ENCODE data around the gene SRGAP3. TPM values are rescaled to one million over a fixed set of nuclear protein-coding genes. Genes with fewer than 3 reads are reported as not detected.
"Not testable (repeated sequence)": the region's sequence is repeated elsewhere in the genome, so short reads cannot be mapped to it uniquely, and the experiment has no call there.

Gene SRGAP3
- total RNA-seq (1 to 10 TPM in 1 of 2 experiments, under 1 TPM in 1; 0.84 to 1.1 TPM), polyA plus RNA-seq (2.1 TPM)

DNA sequence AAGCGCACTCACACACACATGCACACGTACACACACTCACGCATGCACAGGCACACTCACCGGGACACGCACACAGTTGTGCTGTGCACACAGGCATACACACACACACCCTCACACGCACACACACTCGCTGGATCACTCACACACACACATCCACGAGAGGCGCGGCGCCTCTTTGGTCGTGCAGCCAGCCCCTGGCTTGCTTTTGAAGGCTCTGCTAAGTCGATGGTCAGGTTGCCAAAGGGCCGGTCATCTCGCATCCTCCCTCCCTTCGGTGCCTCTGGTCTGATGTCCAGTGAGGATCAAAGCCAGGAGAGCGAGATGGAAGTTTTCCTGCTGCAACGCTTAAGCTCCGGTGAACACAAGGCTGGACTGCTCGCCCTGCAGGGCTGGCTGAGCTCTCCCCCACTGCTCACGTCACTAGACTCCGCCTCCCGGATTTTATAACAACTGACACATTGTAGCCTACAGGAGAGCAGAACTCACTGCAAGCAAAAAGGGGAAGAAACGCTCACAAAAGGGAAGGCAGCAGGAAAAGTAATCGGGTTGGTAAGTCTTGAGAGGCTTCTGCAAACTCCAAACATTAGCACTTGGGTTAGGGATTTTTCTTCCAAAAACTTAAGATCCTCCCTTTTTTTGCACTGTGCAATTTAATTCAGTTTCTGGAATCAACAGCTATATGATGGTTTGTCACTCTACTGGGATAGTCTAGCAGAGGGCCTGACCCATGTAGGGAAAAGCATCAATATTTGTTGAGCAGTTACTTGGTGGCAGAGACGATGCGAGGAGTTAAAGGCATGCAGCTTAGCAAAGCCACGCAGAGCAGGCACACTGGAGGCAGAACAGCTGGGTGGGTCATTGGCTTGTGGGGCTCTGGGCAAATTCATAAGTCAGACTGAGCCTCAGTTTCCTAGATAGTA lies at the start of gene SRGAP3:
TSS of gene SRGAP3 (minus strand) at position 374 of the 920 bp plus-strand sequence. CDS start 695 bp downstream, outside the sequence.
- Histone ChIP-seq H3K27ac (ENCODE audit: low read depth, low read length) (no peak within 1 kb of the TSS), H3K36me3 (ENCODE audit: insufficient read depth, low read length) (no peaks in the 10 kb centered on the region), H3K9me3 (ENCODE audit: low read length) (no peaks in the 10 kb centered on the region), H3K4me3 (ENCODE audit: low read length) (peak within 1 kb of the TSS; percentile 83), H3K4me1 (ENCODE audit: insufficient read depth, low read length) (peaks cover 9% of the 10 kb centered on the region), H3K27me3 (ENCODE audit: insufficient read depth, low read length, poor library complexity, severe bottlenecking) (no peaks in the 10 kb centered on the region)
- POLR2A ChIA-PET = no interaction called here
- H3K4me1 Mint-ChIP-seq = peaks cover 14 to 22% (median 21%) of the 10 kb centered on the region in 3 donors
- CTCF ChIA-PET = interaction anchor here (0.8 to 1.5 kb wide), 2 partner anchors 18 to 53 kb away, joined by 3 to 6 read pairs; no protein-coding TSS in a partner anchor
- peak within 1 kb of the TSS; percentile 83 to 93 (median 89) for H3K4me3 Mint-ChIP-seq
- H3K27ac Mint-ChIP-seq = peak within 1 kb of the TSS in 7 of 8 donors; percentile 14 to 84 (median 53)
- DNase-seq = peak; percentile 35 to 79 (median 67)
- no peaks in the 10 kb centered on the region for H3K9me3 Mint-ChIP-seq
- no peaks in the 10 kb centered on the region for H3K36me3 Mint-ChIP-seq
- peaks cover 0 to 35% of the 10 kb centered on the region in 2 donors for H3K27me3 Mint-ChIP-seq

DNA sequence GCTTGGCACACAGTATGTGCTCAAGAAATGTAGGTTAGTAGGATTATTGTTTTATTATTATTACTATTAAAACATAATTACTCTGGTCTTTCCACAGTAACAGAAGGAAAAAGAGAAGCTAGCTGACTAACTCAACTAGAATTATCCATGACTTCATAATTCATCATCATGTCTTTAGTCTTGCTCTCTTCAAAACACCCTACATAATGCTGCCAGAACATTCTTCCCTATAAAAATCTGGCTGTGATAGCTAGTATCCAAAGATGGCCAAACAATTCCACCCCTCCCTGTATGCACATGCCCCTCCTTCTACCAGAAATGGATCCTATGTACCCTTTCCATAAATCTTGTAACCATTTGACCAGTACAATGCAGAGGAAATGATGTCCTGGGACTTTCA lies 48.8 kb upstream of the SRGAP3 start:
- Histone ChIP-seq H3K4me3 (ENCODE audit: low read length) (no peak overlapping the region), H3K27me3 (ENCODE audit: insufficient read depth, low read length, poor library complexity, severe bottlenecking) (peaks cover 7% of the 10 kb centered on the region), H3K36me3 (ENCODE audit: insufficient read depth, low read length) (no peaks in the 10 kb centered on the region), H3K27ac (ENCODE audit: low read depth, low read length) (no peak overlapping the region), H3K9me3 (ENCODE audit: low read length) (no peaks in the 10 kb centered on the region), H3K4me1 (ENCODE audit: insufficient read depth, low read length) (peaks cover 4% of the 10 kb centered on the region)
- Mint-ChIP-seq H3K27me3 (peaks cover 22 to 42% of the 10 kb centered on the region in 2 donors), H3K9me3 (no peaks in the 10 kb centered on the region), H3K27ac (peak overlapping the region in 1 of 8 donors; percentile 58), H3K36me3 (no peaks in the 10 kb centered on the region), H3K4me1 (peaks cover 5 to 12% (median 10%) of the 10 kb centered on the region in 3 donors), H3K4me3 (no peak overlapping the region)
- ChIA-PET POLR2A (no interaction called here), CTCF (no interaction called here)
- DNase-seq = no peak

DNA sequence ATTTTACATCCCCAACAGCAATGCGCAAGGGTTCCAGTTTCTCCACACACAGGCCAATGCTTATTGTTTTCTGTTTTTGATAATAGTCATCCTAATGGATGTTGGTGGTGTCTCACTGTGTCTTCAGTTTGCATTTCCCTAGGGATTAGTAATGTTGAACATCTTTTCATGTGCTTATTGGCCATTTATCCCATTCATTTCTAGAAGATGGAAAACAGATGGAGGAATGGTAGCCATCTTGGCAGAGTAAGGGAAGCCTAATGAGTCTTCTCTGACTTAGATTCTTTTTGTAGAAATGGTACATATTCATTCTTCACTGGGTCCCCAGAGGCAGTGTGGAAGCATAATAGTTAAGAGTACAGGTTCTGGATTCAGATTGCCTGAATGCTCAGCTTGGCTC lies 46.8 kb upstream of the SRGAP3 start:
- H3K27me3 Mint-ChIP-seq = peaks cover 11 to 42% of the 10 kb centered on the region in 2 donors
- H3K4me3 Mint-ChIP-seq = no peak overlapping the region
- POLR2A ChIA-PET = no interaction called here
- no peaks in the 10 kb centered on the region for H3K4me1 ChIP-seq (ENCODE audit: insufficient read depth, low read length)
- DNase-seq = no peak
- H3K27me3 ChIP-seq (ENCODE audit: insufficient read depth, low read length, poor library complexity, severe bottlenecking) = no peaks in the 10 kb centered on the region
- H3K9me3 ChIP-seq (ENCODE audit: low read length) = no peaks in the 10 kb centered on the region
- H3K4me1 Mint-ChIP-seq = no peaks in the 10 kb centered on the region
- H3K27ac ChIP-seq (ENCODE audit: low read depth, low read length) = no peak overlapping the region
- CTCF ChIA-PET = no interaction called here
- no peaks in the 10 kb centered on the region for H3K9me3 Mint-ChIP-seq
- no peak overlapping the region for H3K27ac Mint-ChIP-seq
- H3K36me3 ChIP-seq (ENCODE audit: insufficient read depth, low read length) = no peaks in the 10 kb centered on the region
- no peaks in the 10 kb centered on the region for H3K36me3 Mint-ChIP-seq
- H3K4me3 ChIP-seq (ENCODE audit: low read length) = no peak overlapping the region

DNA sequence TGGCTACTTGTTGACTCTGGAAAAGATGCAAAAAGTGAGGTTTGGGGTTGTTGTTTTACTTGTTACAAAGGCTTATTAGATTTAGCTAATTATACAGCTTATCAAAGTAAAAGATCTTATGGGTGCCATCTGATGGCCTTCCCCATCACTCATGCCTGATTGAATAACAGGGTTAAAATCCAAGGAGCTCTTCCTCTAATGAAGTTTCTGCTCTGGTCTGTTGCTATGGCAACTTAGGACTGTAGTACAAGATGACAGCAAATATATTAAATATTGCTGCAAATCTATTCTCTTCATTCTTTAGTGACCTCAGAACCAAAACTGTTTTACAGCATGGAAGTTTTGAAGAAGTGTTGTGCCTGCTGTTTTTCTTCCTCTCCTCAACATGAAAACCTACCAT lies 45.6 kb upstream of the SRGAP3 start:
- POLR2A ChIA-PET = no interaction called here

DNA sequence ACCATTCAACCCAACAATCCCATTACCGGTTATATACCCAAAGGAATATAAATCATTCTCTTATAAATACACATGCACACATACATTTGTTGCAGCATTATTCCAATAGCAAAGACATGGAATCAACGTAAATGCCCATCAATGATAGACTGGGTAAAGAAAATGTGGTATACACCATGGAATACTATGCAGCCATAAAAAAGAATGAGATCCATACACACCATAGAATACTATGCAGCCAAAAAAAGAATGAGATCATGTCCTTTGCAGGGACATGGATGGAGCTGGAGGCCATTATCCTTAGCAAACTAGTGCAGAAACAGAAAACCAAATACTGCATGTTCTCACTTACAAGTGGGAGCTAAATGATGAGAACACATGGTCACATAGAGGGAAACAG lies 44.5 kb upstream of the SRGAP3 start:
- Mint-ChIP-seq H3K4me3 (peak overlapping the region in 1 of 7 donors; percentile 52), H3K27ac (peak overlapping the region in 1 of 8 donors; percentile 3), H3K27me3 (peaks cover 9 to 52% of the 10 kb centered on the region in 2 donors)
- DNase-seq; H3K27me3 ChIP-seq (ENCODE audit: insufficient read depth, low read length, poor library complexity, severe bottlenecking); H3K27ac ChIP-seq (ENCODE audit: low read depth, low read length); H3K4me1 Mint-ChIP-seq; H3K4me3 ChIP-seq (ENCODE audit: low read length); H3K9me3 Mint-ChIP-seq; H3K4me1 ChIP-seq (ENCODE audit: insufficient read depth, low read length); H3K36me3 ChIP-seq (ENCODE audit: insufficient read depth, low read length); H3K9me3 ChIP-seq (ENCODE audit: low read length); H3K36me3 Mint-ChIP-seq; POLR2A ChIA-PET: not testable (repeated sequence)
- CTCF ChIA-PET = interaction anchor here (1.0 kb wide), 1 partner anchor 8 kb away, joined by 3 read pairs; no protein-coding TSS in a partner anchor

More for the DNA sequence above, 45.6 kb upstream of the SRGAP3 start:
- Mint-ChIP-seq H3K4me3 (no peak overlapping the region), H3K27ac (no peak overlapping the region), H3K36me3 (no peaks in the 10 kb centered on the region), H3K27me3 (peaks cover 9 to 47% of the 10 kb centered on the region in 2 donors), H3K9me3 (no peaks in the 10 kb centered on the region), H3K4me1 (no peaks in the 10 kb centered on the region)
- H3K27ac ChIP-seq (ENCODE audit: low read depth, low read length) = no peak overlapping the region
- H3K36me3 ChIP-seq (ENCODE audit: insufficient read depth, low read length) = no peaks in the 10 kb centered on the region
- H3K4me1 ChIP-seq (ENCODE audit: insufficient read depth, low read length) = no peaks in the 10 kb centered on the region
- H3K9me3 ChIP-seq (ENCODE audit: low read length) = no peaks in the 10 kb centered on the region
- DNase-seq = no peak
- H3K27me3 ChIP-seq (ENCODE audit: insufficient read depth, low read length, poor library complexity, severe bottlenecking) = no peaks in the 10 kb centered on the region
- no peak overlapping the region for H3K4me3 ChIP-seq (ENCODE audit: low read length)
- CTCF ChIA-PET = interaction anchor here (1.0 kb wide), 1 partner anchor 7 kb away, joined by 3 read pairs; no protein-coding TSS in a partner anchor

DNA sequence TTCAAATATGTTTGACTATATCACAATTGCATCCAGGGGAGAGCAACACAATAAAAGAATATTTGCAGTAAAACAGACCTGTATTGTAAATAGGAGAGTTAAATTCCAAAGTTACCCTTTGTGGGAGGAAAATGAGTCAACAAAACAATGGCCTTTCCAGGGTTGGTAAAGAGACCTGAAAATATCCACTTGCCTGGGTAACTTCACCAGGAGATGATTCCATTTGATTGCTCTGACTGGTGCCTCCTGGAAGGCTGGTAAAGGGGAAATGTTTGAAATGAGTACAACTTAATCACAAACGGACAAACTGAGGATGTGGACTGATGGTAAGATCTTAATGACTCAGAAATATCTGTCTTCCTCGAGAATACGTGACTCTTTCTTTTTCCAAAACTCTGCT lies 43.6 kb upstream of the SRGAP3 start:
- Mint-ChIP-seq H3K9me3 (no peaks in the 10 kb centered on the region), H3K27ac (no peak overlapping the region), H3K27me3 (peaks cover 5 to 52% of the 10 kb centered on the region in 2 donors), H3K36me3 (no peaks in the 10 kb centered on the region), H3K4me1 (no peaks in the 10 kb centered on the region), H3K4me3 (no peak overlapping the region)
- H3K9me3 ChIP-seq (ENCODE audit: low read length) = no peaks in the 10 kb centered on the region
- no peak for DNase-seq
- no peak overlapping the region for H3K27ac ChIP-seq (ENCODE audit: low read depth, low read length)
- no peak overlapping the region for H3K4me3 ChIP-seq (ENCODE audit: low read length)
- ChIA-PET POLR2A (no interaction called here), CTCF (no interaction called here)
- no peaks in the 10 kb centered on the region for H3K4me1 ChIP-seq (ENCODE audit: insufficient read depth, low read length)
- H3K27me3 ChIP-seq (ENCODE audit: insufficient read depth, low read length, poor library complexity, severe bottlenecking) = no peaks in the 10 kb centered on the region
- H3K36me3 ChIP-seq (ENCODE audit: insufficient read depth, low read length) = no peaks in the 10 kb centered on the region

DNA sequence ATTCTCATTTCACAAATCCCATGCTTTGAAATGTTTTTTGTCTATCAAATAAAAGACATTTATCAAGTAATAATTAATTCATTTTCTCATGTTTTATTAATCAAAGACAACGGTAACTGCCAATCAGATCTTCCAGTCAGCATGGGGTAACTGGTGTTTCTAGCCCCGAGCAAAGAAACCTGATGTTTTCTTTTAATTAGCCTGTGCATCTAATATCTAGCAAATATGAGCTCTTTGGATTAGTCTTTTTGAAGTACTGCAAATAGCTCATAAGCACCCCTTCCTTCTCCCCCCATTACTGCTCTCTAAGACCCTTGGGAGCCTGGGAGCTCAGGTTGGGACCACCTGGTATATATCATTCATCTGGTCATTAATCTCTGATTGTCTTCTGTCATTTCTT lies 43.1 kb upstream of the SRGAP3 start:
- Histone ChIP-seq H3K27me3 (ENCODE audit: insufficient read depth, low read length, poor library complexity, severe bottlenecking) (no peaks in the 10 kb centered on the region), H3K36me3 (ENCODE audit: insufficient read depth, low read length) (no peaks in the 10 kb centered on the region), H3K27ac (ENCODE audit: low read depth, low read length) (no peak overlapping the region), H3K9me3 (ENCODE audit: low read length) (no peaks in the 10 kb centered on the region), H3K4me1 (ENCODE audit: insufficient read depth, low read length) (no peaks in the 10 kb centered on the region), H3K4me3 (ENCODE audit: low read length) (no peak overlapping the region)
- H3K36me3 Mint-ChIP-seq = no peaks in the 10 kb centered on the region
- no peaks in the 10 kb centered on the region for H3K4me1 Mint-ChIP-seq
- no peaks in the 10 kb centered on the region for H3K9me3 Mint-ChIP-seq
- H3K27ac Mint-ChIP-seq = no peak overlapping the region
- ChIA-PET CTCF (no interaction called here), POLR2A (no interaction called here)
- no peak overlapping the region for H3K4me3 Mint-ChIP-seq
- H3K27me3 Mint-ChIP-seq = peaks cover 5 to 52% of the 10 kb centered on the region in 2 donors
- no peak for DNase-seq

DNA sequence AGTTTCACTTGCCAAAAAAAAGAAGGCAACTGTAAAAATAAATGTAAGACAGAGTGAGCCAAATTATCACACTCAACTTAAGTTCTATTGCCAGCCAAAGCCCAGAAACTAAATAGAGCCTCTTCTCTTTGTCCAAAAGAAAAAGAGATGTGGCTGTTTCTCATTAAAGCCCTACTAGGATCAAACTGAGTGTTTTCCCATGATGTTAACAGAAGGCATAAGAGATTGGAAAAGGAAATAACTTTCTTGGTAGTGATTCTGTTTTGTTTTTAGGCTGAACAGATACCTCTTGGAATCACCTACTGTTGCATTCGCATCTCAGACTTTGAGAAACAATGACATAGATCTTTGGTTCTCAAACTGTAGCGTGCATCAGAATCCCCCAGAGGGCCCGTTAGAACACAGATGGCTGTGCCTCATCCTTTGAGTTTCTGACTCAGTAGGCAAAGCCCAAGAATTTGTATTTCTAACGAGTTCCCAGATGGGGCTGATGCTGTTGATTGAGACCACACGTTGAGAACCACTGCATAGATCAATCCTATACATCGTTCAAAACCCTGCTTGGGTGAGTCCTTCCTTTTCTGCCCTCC lies 42.5 kb upstream of the SRGAP3 start:
- Histone ChIP-seq H3K4me3 (ENCODE audit: low read length) (no peak overlapping the region), H3K27ac (ENCODE audit: low read depth, low read length) (no peak overlapping the region), H3K36me3 (ENCODE audit: insufficient read depth, low read length) (no peaks in the 10 kb centered on the region), H3K27me3 (ENCODE audit: insufficient read depth, low read length, poor library complexity, severe bottlenecking) (no peaks in the 10 kb centered on the region), H3K9me3 (ENCODE audit: low read length) (no peaks in the 10 kb centered on the region), H3K4me1 (ENCODE audit: insufficient read depth, low read length) (no peaks in the 10 kb centered on the region)
- Mint-ChIP-seq H3K4me1 (no peaks in the 10 kb centered on the region), H3K27me3 (peaks cover 9 to 50% of the 10 kb centered on the region in 2 donors), H3K27ac (no peak overlapping the region), H3K4me3 (no peak overlapping the region), H3K9me3 (no peaks in the 10 kb centered on the region), H3K36me3 (no peaks in the 10 kb centered on the region)
- ChIA-PET CTCF (no interaction called here), POLR2A (no interaction called here)
- DNase-seq = no peak

All from CD8-positive, alpha-beta memory T cell (primary cell).